Psoas muscle (tissue), 8 donors: ENCODE results near the gene KDM2B. TPM values are rescaled to one million over a fixed set of nuclear protein-coding genes. Genes with fewer than 3 reads are reported as not detected.

ENCODE experiments used
- ATAC-seq, 4 donors: fragments of 200-7000 bp; cut with Tn5 transposase; one replicate each; pipeline ENCODE4 v1.9.1; 2020; ENCODE audit warnings: moderate library complexity in 3 of 4, mild to moderate bottlenecking in 2 of 4
- DNase-seq, 2 donors: peaks; one replicate each; pipeline ENCODE4 v3.0.0-alpha.2; 2020
- H3K27ac ChIP-seq: fragments of 200-600 bp; one replicate; pipeline ENCODE4 v1.8.0; 2022
- H3K27me3 ChIP-seq, 3 donors: fragments of 200-600 bp in 1 of 3; one replicate each; pipeline versions ENCODE4 v1.6.1 to v1.8.0; 2013 to 2022; ENCODE audit warnings: low read length in 2 of 3, mild to moderate bottlenecking in 2 of 3, moderate library complexity in 1 of 3; ENCODE audit not compliant: insufficient read depth in 3 of 3
- H3K36me3 ChIP-seq, 2 donors: fragments of 200-600 bp in 1 of 2; one replicate each; pipeline versions ENCODE4 v1.6.1 to v1.8.0; 2013 to 2022; ENCODE audit warnings: low read depth in 1 of 2, mild to moderate bottlenecking in 1 of 2, moderate library complexity in 1 of 2; ENCODE audit not compliant: insufficient read depth in 1 of 2
- H3K4me1 ChIP-seq: fragments of 200-600 bp; one replicate; pipeline ENCODE4 v1.8.0; 2022
- H3K4me3 ChIP-seq: fragments of 200-600 bp; one replicate; pipeline ENCODE4 v1.8.0; 2022; ENCODE audit warnings: mild to moderate bottlenecking
- H3K9me3 ChIP-seq: fragments of 200-600 bp; one replicate; pipeline ENCODE4 v1.8.0; 2022
- WGBS, 3 donors: extraction: QIAGEN DNeasy Blood & Tissue Kit; methylation state at CpG; one replicate each; pipeline versions ENCODE4 v1.1.6 to v1.1.7; 2013; 5-methylcytosine and 5-hydroxymethylcytosine counted together
- intact Hi-C, 2 donors: fragments of 100-400 bp; cut with DNase I; formaldehyde crosslinking; loops; one replicate each; pipeline versions ENCODE4 v1.11.0 to v1.14.2; 2022
- polyA plus RNA-seq, 3 donors: library from polyadenylated mRNA; stranded (reverse); fragments of 200-250 nt; gene quantifications; one replicate each; pipeline ENCODE4 v1.2.3, GENCODE V29; 2013
- total RNA-seq, 4 donors: library from RNA; stranded (reverse); fragmentation: NEBNext Ultra II Directional in 2 of 4; extraction: Animal tissue kit (Norgen Biotek cat#: 25700) in 2 of 4; gene quantifications; one replicate each; pipeline versions ENCODE4 v1.2.1 to v1.2.4, GENCODE V29; 2021 to 2023
- TF ChIP-seq, protein P1 (sequence below): fragments of 200-600 bp; IDR thresholded peaks from one replicate; pipeline ENCODE4 v1.8.0; 2022; ENCODE audit warnings: antibody characterized with exemption
- donor health status: healthy with polysubstance abuse.
- donor health status: DM: no; HTN: no; CAD: no; lungs with moderate emphysema.
- donor health status: Bipolar disorder and iron deficiency.
- donor health status: healthy.
- donor health status: DM: yes; HTN: yes; CAD: no.
- donor health status: DM: no; HTN: no; CAD: no.
- donor health status: DM: no; HTN: no; CAD: no.
- donor health status: DM: yes; HTN: yes; CAD: no.

The KDM2B gene
- total and polyA plus RNA-seq, 7 donors, result 6.3 to 11.5 (median 9.9) TPM

DNA sequence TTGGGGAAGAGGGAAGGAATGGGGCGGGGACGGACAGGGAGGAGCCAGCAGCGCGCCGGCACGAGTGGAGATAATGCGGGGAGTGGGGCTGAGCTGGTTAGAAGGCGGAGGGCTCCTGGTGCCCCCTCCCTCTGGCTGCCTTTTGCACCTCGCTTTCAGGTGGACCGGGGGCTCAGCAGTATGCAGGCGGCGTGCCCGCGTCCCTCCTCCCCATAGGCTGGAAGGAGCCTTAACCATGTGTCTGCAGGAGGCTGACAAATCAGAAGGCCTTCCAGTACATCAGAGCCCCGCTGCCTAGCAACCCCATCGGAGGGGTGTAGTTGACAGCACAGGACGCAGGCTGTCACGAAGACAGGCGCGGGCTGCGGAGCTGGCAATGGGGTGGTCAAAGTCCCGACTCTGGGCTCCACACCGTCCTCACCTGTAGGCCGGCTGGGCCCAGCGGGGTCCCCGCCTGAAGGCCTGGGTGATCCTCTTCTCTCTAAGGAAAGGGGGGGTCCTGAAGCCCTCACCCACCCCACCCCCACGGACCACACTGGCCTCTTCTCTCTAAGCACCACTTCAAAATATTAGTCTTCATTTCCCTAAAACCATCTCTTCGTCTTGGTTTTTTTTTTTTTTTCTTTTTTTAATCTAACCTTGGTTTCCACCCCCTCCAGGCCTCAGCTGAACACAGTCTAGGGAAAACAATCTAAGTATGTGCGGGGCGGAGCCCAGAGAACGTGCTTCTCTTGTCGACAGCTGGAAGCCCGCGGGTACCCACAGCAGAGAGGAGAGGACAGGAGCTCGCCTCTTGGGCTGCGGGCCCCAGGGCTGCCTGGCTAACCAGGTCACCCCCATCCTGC, 44.5 kb downstream of the KDM2B start:
- H3K27me3 ChIP-seq, result no peaks in the 10 kb centered on the region
- H3K27ac ChIP-seq, result peak overlapping the region; percentile 92
- DNase-seq, result peak; percentile 86 to 91
- intact Hi-C loops, result no loop called here
- peaks cover 20% of the 10 kb centered on the region for H3K4me1 ChIP-seq
- H3K9me3 ChIP-seq, result no peaks in the 10 kb centered on the region
- peak; percentile 78 to 84 (median 80) for ATAC-seq
- WGBS, 3 donors, result 7 to 31% (median 12%) methylated on average over 33 to 36 of the region's 36 CpGs
- peak overlapping the region; percentile 95 for H3K4me3 ChIP-seq
- peaks cover 0 to 19% of the 10 kb centered on the region in 2 donors for H3K36me3 ChIP-seq
- TF ChIP-seq, protein P1, sequence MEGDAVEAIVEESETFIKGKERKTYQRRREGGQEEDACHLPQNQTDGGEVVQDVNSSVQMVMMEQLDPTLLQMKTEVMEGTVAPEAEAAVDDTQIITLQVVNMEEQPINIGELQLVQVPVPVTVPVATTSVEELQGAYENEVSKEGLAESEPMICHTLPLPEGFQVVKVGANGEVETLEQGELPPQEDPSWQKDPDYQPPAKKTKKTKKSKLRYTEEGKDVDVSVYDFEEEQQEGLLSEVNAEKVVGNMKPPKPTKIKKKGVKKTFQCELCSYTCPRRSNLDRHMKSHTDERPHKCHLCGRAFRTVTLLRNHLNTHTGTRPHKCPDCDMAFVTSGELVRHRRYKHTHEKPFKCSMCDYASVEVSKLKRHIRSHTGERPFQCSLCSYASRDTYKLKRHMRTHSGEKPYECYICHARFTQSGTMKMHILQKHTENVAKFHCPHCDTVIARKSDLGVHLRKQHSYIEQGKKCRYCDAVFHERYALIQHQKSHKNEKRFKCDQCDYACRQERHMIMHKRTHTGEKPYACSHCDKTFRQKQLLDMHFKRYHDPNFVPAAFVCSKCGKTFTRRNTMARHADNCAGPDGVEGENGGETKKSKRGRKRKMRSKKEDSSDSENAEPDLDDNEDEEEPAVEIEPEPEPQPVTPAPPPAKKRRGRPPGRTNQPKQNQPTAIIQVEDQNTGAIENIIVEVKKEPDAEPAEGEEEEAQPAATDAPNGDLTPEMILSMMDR, result no peak

DNA sequence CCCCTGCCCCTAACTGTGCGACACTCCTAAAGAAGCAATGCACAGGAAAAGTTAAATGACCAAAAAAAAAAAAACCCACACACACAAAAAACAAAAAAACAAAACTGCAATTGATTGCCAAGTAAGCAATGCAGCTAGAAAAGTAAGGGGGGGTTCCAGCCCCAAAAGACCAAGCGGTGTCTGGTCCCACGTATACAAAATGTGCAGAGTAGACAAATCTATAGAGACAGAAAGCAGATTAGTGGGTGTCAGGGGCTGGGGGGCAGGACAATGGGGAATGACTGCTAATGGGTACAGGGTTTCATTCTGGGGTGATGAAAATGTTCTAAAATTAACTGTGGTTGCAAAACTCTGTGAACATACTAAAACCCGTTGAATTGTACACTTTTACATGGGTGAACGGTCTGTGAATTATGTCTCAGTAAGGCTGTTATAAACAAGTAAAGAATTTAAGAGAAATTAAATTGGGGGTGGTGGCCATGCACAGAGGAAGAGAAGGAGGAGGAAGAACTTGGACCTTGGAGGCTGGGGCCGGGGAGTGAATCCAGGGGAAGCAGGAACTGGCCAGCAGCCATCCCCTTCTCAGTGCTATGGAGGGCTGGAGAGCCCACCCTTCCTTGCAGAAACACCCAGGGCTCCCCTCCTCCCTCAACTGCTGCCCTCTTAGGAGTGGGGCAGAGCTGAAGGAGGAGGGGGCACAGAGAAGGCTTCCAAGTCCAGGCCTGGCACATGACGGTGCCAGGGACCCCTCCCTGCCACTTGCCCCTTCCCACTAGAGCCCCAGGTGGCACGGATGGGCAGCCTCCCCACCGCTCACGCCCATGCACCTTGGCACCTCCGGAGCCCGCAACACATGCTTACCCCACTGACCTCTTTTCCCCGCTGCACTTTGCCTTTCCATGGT, 45.4 kb downstream of the KDM2B start:
- Histone ChIP-seq H3K4me1 (peaks cover 20% of the 10 kb centered on the region), H3K4me3 (peak overlapping the region; percentile 95), H3K27me3 (no peaks in the 10 kb centered on the region), H3K27ac (peak overlapping the region; percentile 92), H3K9me3 (no peaks in the 10 kb centered on the region), H3K36me3 (peaks cover 0 to 19% of the 10 kb centered on the region in 2 donors)
- ATAC-seq, result no peak
- TF ChIP-seq, protein P1, result no peak
- 29 to 47% (median 31%) methylated on average over 12 to 13 of the region's 13 CpGs for WGBS, 3 donors
- intact Hi-C loops, result no loop called here
- DNase-seq, result no peak

DNA sequence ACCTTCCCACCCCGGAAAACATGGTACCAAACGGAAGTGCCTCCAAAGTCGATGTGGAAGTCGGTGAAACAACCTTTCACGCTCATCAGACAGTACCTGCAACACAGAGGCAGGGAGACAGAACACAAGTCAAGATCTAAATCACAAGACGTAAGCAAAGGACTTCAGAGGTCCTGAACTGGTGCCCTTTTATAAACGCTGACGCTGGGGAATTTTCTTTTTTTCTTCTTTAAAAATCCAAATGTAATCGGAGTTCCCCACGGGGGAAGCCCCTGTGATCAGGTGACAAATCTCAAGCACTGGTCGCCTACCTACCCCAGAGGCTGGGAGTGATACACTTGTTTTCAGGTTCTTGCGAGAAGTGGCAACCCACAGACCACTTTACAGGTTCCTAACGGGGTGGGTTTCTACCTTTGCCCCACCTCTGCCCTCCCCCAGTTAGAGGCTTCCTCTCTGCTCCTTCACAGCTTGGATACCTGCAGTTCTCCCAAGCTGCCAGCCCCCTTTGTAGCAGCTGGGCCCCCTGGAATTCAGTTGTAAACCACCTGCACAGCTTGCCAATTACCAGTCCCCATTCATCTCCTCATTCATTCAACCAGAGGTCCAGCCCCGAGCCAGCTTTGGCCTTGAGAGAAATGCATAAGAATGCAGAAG, 46.2 kb downstream of the KDM2B start:
- peaks cover 20% of the 10 kb centered on the region for H3K4me1 ChIP-seq
- no peaks in the 10 kb centered on the region for H3K9me3 ChIP-seq
- TF ChIP-seq, protein P1, result no peak
- no peaks in the 10 kb centered on the region for H3K27me3 ChIP-seq
- H3K4me3 ChIP-seq, result no peak overlapping the region
- DNase-seq, result no peak
- no peak for ATAC-seq
- no peak overlapping the region for H3K27ac ChIP-seq
- intact Hi-C loops, result no loop called here
- WGBS, 3 donors, result 82 to 88% (median 84%) methylated on average over 14 of the region's 14 CpGs
- H3K36me3 ChIP-seq, result peaks cover 0 to 19% of the 10 kb centered on the region in 2 donors

DNA sequence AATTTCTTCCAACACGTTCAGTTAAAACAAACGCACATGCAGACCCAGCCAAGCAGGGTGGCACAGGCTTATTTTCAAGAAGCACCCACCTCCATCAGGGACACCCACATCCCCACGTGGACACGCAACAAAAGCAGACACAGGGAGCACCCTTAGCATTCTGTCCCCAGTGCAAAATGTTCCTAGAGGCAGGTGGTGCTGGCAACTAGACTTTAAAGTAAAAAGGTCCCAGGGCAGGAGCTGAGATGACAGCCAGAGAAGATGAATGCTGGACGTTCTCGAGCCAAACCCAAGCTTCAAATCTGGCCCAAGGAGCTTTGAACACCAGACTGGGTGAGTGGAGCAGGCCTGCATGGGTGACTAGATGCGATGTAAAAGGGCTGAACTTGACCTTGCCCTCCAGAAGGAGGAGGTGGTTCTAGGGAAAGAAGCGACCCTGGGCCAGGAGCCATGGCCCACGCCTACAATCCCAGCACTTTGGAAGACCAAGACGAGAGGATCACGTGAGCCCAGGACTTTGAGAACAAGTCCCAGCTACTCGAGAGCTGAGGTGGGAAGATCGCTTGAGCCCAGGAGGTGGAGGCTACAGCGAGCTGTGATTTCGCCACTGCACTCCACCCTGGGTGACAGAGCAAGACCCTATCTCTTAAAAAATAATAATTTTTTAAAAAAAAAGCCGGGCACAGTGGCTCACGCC, 47.3 kb downstream of the KDM2B start:
- Histone ChIP-seq H3K36me3 (peaks cover 0 to 25% of the 10 kb centered on the region in 2 donors), H3K4me1 (peaks cover 14% of the 10 kb centered on the region), H3K4me3 (no peak overlapping the region), H3K27me3 (no peaks in the 10 kb centered on the region), H3K9me3 (no peaks in the 10 kb centered on the region), H3K27ac (no peak overlapping the region)
- TF ChIP-seq, protein P1, result no peak
- intact Hi-C loops, result no loop called here
- ATAC-seq (no peak), DNase-seq (no peak)
- WGBS, 3 donors, result 59 to 73% (median 68%) methylated on average over 17 of the region's 17 CpGs
